ENCODE measurements around the gene ASIC2.

- TF ChIP-seq CTCF (IDR thresholded peaks at IDR 0.05; ENCODE audit: extremely low read depth in 1 of 2, insufficient read depth in 1 of 2, low read depth in 1 of 2, low read length in 2 of 2): no peak
- TF ChIP-seq POLR2A (IDR thresholded peaks at IDR 0.05; ENCODE audit: low read depth, low read length): no peak
- no peak for TF ChIP-seq MYC (IDR thresholded peaks at IDR 0.05; ENCODE audit: low read depth, low read length)
- no peak for TF ChIP-seq EZH2 (IDR thresholded peaks at IDR 0.05; ENCODE audit: borderline replicate concordance, low read depth, low read length, severe bottlenecking)
- TF ChIP-seq POLR2AphosphoS5 (IDR thresholded peaks at IDR 0.05; ENCODE audit: insufficient read depth, low read depth, low read length): no peak
- TF ChIP-seq MAX (IDR thresholded peaks at IDR 0.05; ENCODE audit: insufficient read depth, insufficient read length): no peak
Measured at GRCh38 chr17:33046361-33047255, 246.5 kb downstream of the ASIC2 start.

Data from endothelial cell of umbilical vein (primary cell).